GM21619 (cell line): Measurements from ENCODE around the gene DNAJB13.

Experiments used
- ATAC-seq: cut with Tn5 transposase; IDR thresholded peaks from one replicate; pipeline ENCODE4 v1.9.1; 2021; ENCODE audit not compliant: unreplicated experiment

DNAJB13 gene

DNA sequence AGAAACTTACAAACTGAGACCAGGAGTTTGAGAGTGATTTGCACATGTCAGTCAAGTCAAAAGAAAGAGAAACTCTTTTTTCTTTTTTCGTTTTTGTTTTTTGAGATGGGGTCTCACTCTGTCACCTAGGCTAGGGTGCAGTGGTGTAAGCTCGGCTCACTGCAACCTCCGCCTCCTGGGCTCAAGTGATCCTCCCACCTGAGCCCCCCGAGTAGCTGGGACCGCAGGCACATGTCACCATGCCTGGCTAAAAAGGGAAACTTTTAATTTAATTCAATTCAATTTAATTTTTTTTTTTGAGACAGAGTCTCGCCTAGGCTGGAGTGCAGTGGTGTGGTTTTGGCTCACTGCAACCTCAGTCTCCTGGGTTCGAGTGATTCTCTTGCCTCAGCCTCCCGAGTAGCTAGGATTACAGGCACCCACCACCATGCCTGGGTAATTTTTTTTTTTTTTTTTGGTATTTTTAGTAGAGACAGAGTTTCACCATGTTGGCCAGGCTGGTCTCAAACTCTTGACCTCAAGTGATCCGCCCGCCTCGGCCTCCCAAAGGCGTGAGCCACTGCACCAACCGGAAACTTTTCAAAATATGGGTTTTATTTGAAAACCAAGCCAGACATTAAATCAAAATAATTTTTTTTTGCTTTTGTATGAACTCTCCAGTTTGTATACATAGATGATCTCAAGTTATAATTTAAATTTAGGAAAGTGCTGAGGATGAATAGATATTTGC, 48.2 kb downstream of the DNAJB13 start:
- no peak for ATAC-seq

GRCh38 chr11:73999581-74000306, 48.9 kb downstream of the DNAJB13 start:
- no peak for ATAC-seq

- no peak for ATAC-seq
Observed at GRCh38 chr11:74000307-74001133, 49.7 kb downstream of the DNAJB13 start.

GRCh38 chr11:74001822-74002286, 51.0 kb downstream of the DNAJB13 start:
- no peak for ATAC-seq

DNA sequence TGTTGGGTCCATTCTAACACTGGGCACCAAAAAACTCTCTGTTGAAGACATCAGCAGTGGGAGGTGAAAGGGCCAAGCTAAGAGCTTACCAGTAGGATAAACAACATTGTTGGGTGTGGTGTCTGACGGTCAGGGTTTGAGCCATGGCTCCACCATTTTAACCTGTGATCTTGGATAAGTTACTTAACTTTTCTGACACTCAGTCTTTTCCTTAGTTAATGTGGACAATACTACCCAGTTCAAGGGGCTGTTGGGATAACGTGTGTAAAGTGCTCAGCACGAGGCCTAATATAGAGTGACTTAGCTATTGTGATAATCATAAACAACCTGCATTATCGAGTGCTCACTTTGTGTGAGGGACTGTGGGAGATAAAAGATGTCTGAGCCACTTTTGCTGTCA, 52.0 kb downstream of the DNAJB13 start:
- ATAC-seq = no peak

DNA sequence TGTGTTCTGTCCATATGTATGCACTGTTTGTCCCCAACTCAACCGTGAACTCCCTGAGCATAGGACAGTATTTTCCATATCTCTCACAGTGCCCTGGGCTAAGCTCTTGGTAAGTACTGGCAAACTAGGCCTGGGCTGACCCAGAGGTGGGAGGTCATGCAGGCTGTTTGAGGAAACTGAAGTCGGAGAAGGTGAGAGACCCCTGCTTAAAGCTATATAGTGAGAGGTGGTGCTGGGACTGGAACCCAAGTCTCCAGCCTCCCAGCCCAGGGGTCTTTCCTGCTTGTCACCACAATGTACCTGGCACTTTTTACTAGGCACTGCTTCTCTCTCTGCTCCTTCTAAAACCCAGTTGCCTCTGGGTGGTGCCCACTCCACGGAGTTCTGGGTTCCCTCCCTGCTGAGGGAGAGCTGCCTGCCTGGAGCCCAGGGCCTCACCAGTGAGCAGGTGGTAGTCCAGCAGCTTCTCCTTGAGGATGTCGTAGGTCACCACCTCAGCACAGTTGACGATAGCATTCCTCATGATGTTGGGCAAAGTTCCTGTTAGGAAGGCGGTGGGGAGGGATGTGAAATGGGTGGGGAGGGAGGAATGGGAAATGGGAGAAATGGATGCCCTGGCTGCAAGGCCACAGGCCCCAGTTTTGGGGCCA, 53.3 kb downstream of the DNAJB13 start:
- ATAC-seq = no peak

DNA sequence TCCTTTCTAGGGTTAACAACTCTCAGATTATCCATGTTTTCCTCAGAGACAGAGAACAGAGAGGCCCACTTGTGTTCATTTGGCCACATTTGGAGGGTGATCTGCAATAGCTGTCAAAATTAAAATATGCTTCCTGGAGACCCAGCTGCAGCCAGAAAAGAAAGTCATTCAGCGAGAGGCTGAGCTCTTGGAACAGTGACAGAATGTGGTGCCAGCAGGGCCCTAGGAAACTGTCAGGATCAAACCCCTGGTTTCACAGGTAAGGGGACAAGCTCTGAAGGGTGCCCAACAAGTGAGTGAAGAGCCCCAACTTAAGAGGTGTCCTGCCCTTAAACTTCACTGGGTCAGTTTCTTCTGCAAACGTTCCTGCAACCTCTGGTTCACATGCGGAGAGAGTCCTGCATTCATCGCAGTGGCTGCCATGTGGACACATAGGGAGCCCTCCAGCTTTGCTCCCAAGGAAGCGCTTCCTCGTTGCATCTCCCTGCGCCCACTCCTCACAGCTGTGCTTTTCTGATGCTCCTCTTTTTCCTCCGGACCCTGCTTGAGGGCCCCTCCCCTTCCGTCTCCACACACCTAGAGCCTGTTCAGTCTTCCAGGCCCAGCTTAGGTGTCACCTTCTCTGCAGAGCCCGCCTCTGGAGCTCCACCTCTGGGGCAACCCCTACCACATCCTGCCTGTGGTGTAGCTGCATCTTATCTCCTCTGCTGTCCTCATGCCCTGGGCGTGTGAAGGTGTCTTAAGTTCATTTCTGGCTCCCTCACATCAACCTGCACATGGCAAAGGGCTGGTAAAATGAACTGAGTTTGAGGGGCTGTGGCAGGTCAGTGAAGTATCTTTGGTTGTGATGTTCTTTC, 54.2 kb downstream of the DNAJB13 start:
- ATAC-seq = no peak

DNA sequence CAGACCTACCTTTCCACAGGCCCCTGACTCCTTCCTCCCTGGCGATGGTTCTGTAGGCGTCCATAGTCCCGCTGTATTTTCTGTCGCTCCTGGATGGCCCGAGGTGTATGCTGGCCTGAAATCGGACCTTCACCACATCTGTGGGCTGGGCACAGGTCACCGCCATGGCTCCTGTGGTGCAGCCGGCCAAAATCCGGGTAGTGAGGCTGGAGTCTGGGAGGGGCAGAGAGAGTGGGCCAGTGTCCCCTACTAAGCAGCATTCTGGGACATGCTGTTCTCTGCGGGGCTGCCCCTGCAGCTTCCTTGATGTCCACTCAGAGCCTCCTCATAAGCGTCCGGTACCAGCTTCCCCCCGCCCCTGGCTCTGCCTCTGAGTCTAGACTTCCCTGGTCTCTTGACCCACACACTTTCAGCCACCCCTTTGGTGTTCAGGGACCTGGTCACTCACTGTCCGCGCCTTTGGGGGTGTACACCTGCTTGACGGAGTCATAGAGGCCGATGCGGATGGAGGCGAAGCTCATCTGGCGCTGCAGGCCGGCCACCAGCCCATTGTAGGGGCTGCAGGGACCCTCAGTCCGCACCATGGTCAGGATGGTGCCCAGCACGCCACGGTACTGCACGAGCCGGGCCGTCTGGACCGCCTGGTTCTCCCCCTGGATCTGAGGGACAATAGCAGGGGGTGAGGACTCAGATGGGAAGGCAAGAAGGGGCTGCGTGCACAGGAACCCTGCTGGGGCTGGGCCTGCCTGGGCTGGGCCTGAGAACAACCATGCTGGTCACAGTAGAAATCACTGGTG, 55.1 kb downstream of the DNAJB13 start:
- ATAC-seq = no peak

- no peak for ATAC-seq
Observed at GRCh38 chr11:74006743-74007304, 56.0 kb downstream of the DNAJB13 start.

DNA sequence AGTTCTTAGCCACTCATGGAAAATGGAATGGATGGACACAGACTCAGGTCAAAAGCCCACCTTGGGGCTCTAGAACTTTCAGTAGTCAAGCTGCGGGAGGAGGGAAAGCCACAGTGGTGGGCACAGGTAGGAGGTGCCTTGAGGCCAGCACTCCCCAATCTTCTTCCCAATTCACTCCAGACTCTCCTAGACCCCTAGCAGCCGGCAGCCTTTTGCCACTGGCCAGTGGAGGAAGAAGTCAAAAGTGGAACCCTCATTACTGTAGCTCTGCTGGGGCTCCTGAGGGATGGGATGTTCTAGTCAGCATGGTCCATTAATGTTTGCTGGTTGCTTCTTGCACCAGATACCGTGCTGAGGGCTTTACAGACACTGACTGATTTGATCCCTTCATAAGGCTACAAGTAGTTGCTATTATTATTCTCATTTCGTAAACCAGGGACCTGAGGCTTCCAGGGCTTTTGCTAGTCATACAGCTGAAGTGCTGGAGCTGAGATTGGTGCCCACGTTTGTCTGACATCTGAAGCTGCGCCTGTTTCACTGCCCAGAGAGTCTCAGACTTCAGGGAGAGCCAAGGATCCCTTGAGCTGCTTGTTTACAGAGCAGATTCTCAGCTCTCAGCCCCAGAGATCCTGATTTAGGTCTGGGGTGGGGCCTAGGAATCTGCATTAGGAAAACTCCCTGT, 57.0 kb downstream of the DNAJB13 start:
- ATAC-seq = no peak

GRCh38 chr11:74008373-74009229, 57.8 kb downstream of the DNAJB13 start, which contains the start of gene UCP3:
Gene UCP3, minus strand, starts transcription at chr11:74009085. Its CDS starts 2,043 bp downstream, at chr11:74007042.
- no peak for ATAC-seq

- no peak for ATAC-seq
Observed at GRCh38 chr11:74009230-74009547, 58.4 kb downstream of the DNAJB13 start.

- no peak for ATAC-seq
Observed at GRCh38 chr11:74009675-74010305, 59.0 kb downstream of the DNAJB13 start.

DNA sequence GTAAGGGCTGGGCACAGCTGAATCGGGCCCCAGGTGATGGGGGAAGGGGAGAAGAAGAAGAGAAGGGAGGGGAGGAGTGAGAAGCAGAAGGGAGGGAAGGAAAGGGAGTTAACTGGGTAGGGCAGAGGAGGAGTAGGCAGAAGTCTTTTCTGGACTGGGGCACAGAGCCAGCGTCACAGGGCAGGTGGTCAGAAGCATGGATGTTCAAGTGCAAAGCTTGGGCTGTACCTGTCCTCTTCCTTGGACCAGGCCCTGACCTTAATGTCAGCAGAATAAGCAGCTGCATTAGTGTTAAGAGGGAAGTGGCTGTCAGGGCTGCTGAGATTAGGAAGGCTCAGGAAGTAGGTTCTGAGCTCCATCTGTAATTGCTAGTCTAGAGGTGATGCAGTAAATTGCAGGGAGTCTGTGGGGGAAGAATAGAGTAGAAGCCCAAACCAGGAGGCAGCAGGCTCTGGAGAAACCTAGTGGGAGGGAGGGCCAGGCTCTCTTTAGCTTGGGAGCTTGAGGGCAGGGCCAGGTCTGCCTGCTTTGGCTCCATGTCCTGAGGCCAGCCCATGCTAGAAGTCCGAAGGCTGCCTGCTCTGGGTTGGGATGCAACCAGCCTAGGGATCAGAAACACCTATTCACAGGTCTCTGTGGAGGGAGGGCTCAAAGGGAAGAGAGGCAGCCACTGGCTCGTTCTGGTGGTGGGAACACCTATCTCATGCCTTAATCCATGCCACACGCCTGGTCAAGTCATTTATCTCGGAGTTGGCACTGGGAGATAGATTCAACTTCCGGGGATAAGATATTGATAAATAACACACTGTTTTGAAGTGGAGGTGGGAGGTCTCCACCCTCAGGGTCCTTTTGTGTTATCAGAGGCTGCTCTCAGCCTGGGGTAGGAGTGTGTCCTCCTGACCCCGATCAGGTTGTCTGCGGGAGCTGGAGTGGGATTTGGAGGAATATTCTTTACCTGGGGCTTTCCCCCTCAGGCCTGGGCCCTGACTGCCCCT, 59.8 kb downstream of the DNAJB13 start:
- no peak for ATAC-seq

DNA sequence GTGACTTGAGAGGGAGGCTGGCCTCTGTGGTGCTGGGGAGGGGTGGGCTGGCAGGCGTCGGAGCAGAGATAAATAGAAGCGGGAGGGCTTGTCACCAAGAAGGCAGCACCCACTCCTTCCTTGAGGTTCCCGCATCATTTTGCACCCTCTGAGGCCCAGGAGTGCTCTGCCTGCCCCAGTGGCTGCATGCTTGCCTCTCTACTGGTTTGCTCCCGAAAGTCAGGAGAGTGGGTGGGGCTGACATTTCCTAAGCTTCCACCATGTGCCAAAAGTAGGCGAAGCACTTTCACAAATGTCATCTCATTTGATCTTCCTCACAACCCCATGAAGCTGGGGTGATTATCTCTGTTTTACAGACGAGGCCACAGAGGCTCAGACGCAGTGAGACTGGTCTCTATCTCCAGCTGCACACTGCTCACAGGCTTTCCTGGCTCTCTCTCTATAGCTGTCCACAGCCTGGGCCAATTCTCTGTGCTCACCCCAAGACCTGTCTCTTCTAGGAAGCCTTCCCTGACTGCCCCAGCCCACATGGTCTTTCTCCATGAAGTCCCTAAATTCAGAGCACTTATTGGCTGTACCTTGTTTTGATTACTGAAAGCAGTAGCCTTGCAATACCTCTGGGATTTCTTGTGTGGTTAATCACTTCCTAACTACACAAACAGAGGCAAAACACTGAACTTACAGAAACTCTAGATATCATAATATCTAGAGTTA, 60.7 kb downstream of the DNAJB13 start:
- peak; percentile 87 for ATAC-seq
